K562 (cell line): ENCODE results near the gene FRG2B.
"Not testable (repeated sequence)": the region's sequence is repeated elsewhere in the genome, so short reads cannot be mapped to it uniquely, and the experiment has no call there.

Source experiments
- CHD2 ChIP-seq: IDR thresholded peaks from 2 replicates; pipeline ENCODE4 v1.6.1; 2011; ENCODE audit warnings: low read depth, low read length
- POLR2AphosphoS5 ChIP-seq: IDR thresholded peaks from 2 replicates; pipeline ENCODE4 v1.6.1; 2011; ENCODE audit warnings: mild to moderate bottlenecking, low read depth, low read length, moderate library complexity; ENCODE audit not compliant: control insufficient read depth, insufficient read depth
- ZNF354B ChIP-seq: fragments of 250-450 bp; sonication (Bioruptor Pico); IDR thresholded peaks from 2 replicates; pipeline ENCODE4 v1.4.0; 2020
- ZNF408 ChIP-seq: fragments of 250-450 bp; sonication (Bioruptor Pico); IDR thresholded peaks from 2 replicates; pipeline ENCODE4 v1.4.0; 2020; ENCODE audit warnings: low read depth, mild to moderate bottlenecking, moderate library complexity

- not testable (repeated sequence) for TF ChIP-seq ZNF408 (CRISPR knock-in tag); ZNF354B (CRISPR knock-in tag); CHD2; POLR2AphosphoS5
Measured at GRCh38 chr10:133661122-133661521, 34.5 kb upstream of the FRG2B start.
